NCI-H128 (cell line): ENCODE results near the gene RAB38.

ENCODE experiments used
- DNase-seq: peaks from one replicate; lab custom pipeline; 2025; ENCODE audit not compliant: unreplicated experiment; lab: John Stamatoyannopoulos, UW

Gene RAB38

GRCh38 chr11:88174709-88175568 lies at the start of gene RAB38:
Gene RAB38 (minus strand): TSS chr11:88175443. CDS start chr11:88175384, 59 bp downstream.
- no peak for DNase-seq

DNA sequence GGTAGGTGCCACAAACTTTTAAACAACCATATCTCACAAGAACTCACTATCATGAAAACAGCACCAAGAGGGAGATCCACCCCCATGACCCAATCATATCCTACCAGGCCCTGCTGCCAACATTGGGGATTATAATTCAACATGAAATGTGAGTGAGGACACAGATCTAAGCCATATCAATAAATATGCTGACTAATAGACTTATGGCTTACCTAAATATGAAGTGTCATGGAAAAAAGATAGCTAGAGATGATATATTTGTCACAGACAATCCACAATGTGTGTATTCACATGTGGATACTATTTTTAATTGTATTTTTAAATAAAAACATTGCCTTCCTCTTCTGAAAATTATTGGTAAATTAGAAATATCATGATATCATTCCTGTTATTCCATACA lies 38.2 kb upstream of the RAB38 start:
- DNase-seq = no peak

DNA sequence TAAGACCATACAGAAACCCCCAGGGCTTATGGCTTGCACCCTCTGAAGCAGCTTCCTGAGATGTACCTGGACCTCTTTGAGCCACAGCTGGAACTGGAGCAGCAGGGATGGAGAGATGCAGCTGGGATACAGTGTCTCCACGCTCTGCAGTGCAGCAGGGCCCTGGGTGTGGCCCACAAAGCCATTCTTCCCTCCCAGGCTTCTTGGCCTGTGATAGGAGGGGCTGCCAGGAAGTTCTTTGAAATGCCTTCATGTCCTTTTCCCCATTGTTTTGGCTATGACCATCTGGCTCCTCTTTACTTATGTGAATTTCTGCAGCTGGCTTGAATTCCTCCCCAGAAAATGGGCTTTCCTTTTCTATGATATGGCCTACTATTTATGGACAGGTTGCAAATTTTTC lies 37.1 kb upstream of the RAB38 start:
- no peak for DNase-seq

DNA sequence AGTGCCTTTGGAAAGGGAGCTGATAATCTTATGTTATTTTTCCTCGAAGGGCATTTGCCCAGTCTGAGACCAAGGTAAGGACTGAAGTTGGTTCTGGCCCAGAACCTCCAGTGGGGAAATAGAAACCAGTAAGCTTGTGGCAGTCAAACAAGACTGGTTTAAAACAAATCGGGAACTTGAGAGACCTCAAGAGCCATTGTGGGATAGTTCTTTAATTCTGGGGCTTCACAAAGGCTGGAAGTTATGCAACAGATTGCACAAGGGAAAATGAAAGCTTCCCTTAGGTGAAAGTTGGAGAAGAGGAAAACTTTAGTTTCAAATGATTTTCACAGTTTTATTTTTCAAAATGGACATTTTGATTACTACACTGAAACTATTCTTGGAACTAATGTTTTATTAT lies 33.5 kb upstream of the RAB38 start:
- DNase-seq = no peak

DNA sequence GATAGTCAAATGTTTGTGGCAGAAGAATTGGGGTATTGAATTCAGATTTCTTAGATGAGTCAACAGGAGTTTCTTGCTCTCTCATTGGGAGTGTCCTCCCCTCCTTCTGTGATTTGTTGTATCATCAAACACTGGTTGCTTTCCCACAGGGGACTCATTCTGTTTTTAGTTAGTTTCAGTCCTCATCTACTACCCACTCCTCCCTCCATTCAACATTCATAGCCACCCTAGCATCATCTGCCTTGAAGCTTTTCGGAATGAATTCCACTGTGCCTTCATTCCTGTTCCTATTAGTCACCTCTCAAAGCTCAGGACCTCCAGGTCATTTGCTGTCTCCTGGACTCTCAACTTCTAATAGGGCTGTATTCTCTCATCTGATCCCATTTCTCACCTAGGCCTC lies 31.5 kb upstream of the RAB38 start:
- no peak for DNase-seq

DNA sequence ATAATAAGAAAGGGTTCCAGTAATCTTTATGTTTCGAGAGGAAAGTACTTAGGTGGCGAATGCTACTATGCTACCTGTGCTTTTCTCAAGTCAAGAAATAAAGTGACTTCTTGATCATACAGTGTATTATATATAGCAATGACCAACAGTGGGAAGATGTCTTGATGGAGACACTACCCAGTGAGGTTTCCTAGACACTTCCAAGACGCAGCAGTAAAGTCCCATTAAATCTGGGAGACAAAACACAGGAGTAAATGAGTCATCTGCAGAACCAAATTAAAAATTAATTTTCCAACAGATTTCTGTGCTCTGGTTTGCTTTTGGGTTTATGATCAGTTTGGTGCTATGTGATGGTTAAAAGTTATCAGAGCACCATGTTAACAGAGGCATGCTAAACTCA lies 29.1 kb upstream of the RAB38 start:
- no peak for DNase-seq

DNA sequence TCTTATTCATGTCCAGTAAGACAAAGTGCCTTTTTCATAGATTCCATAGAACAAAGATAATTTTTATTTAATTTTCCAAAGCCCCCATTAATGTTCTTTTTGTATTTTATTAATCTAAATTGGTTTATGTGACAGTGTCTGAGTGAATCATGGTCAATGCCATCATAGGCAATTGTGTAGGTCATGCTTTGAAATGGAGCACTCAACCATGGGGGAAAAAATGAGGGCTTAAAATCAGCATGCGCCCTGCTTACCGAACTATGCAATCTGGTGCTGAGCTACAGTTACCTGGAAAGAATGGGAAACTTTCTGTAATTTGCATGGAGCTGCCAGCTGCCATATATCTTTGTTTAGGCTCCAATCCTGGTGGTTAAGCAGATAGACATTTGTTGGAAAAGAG lies 28.4 kb upstream of the RAB38 start:
- no peak for DNase-seq

DNA sequence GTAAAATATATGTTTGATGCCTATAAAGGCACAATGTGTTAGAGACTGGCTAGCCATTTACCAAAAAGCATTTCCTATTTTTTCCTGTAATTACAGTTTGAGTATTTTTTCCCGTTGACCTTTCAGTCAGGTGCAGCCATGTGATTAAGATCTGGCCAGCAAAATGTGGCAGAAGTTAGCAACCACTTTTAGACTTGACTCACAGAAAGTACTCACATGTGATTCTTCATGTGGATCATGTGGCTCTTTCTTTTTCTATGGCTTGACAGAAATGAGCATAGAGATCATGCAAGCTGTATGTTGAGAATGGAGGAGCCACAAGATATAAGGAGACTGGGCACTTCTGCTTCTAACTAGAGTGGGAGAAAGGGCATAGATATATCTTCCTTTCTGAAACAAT lies 27.3 kb upstream of the RAB38 start:
- DNase-seq = no peak

DNA sequence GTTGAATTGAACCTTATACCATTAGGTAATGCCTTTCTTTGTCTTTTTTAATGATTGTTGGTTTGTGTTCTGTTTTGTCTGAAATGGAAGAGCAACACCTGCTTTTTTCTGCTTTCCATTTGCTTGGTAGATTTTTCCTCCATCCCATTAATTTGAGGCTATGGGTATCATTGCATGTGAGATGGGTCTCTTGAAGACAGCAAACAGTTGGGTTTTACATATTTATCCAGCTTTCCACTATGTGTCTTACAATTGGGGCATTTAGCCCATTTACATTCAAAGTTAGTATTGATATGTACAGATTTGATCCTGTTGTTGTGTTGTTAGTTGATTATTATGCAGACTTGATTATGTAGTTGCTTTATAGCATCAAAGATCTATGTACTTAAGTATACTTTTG lies 21.1 kb upstream of the RAB38 start:
- DNase-seq = no peak

GRCh38 chr11:88195908-88196307 lies 20.7 kb upstream of the RAB38 start:
- DNase-seq = no peak

DNA sequence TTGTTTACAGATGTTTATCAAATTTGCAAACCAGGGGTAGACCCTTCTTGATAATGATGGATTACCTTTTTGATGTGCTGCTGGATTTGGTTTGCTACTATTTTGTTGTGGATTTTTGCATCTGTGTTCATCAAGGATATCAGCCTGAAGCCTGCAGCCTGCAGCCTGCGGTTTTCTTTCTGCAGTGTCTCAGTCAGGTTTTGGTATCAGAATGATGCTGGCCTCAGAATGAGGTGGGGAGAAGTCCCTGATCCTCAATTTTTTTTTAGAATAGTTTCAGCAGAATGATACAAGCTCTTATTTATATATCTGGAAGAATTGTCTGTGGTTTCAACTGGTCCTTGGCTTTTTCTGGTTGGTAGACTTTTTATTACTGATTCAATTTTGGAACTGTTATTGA lies 19.7 kb upstream of the RAB38 start:
- DNase-seq = no peak

- DNase-seq = no peak
Observed at GRCh38 chr11:88193278-88193677, 18.0 kb upstream of the RAB38 start.

DNA sequence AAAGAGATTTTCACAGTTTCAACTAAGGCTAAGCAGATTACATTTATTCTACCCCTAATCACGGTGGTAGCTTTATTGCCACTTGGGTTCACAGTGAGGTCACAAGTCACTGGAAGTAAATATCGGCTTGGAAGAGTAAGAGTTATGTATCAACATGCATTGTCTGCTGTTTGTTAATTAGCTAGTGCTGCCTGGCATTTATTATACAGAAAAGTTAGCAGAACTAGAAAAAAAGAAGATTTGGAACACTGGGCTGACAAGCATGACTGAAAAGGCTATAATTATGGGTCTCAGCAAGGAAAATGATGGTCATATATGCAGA lies 13.7 kb upstream of the RAB38 start:
- DNase-seq = no peak

DNA sequence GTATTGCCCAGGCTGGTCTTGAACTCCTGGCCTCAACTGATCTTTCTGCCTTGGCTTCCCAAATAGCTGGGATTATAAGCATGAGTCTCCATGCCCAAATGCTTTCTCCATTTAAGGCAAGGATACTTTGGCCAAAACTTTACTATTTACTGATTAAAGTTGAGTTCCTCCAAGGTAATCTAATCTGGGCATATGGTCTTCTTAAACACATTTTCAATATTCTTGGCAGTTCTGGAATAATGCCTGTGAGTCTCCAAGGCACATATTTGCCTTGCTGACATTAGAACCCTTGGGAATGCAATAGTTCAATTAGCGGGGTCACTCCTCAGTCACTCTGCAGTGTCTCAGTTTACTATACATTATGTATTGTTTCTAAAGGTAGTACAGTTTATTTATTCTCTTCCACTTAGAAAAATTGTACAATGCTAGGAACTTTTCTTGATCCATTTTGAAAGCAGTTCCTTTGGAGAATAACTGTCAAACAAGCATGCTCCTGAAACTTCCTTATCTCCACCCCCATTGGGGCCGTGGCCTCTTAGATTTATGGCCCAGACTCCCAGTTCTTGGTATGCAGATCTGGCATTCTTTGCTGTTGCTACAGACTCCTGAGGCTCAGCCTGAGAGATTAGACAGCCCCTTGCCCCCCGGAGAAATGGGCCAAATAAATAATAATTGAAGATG lies 13.1 kb upstream of the RAB38 start:
- no peak for DNase-seq

DNA sequence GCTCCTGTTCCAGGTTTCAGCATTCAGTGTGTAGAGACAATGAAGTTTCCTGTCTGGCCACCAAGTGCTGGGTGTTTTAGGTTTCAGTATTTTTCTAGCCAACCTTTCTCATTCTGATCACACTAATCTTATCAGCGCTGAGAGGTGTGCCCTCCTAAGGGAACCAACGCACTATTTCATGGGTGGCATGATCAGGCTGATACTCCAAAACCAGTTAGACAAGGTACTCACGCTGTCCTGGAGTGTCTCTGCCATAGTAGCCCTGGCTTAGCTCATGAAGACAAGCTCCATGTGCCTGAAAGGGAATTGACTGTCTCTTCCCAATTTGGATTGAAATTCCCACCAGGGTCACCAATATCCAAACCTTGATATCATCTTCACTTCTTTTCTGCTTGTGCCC lies 8.0 kb upstream of the RAB38 start:
- DNase-seq = no peak

DNA sequence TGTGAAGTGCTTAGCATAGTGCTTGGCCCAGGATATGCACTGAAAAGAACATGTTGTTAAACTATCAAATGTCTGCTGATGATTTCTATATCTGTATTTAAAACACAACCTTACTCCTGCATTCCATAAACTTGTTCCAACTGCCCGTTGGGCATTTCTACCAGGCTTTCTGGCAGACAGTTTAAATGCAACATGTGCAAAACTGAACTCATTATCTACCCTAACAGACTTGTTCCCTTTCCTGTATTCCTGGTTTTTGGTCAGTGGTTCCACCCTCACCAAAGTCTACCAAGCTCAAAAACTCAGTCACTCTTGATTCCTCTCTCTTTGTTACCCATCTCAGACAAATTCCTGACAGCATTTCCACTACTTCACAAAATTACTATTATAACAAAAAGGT lies 6.5 kb upstream of the RAB38 start:
- DNase-seq = no peak

GRCh38 chr11:88179971-88180629 lies 4.9 kb upstream of the RAB38 start:
- DNase-seq = no peak

DNA sequence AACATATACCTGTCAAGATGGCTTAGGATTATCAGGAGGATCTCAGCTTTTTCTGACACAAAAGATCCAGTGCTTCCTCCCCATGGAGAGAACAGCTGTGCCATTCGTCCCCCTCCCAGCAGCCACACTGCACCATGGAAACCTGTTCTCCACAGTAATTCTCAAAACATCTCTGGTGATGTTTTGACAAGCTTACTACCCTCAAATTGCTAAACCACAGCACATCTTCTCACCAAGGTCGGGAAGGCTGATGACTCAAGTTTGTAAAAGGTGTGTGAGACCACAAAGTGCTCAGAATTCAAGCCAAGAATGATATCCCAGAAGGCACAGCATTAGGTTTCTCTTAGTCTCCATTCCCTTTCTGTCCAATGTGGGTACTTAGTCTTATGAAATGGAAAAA lies 3.9 kb upstream of the RAB38 start:
- no peak for DNase-seq

- DNase-seq = no peak
Observed at GRCh38 chr11:88178191-88178590, 2.9 kb upstream of the RAB38 start.

DNA sequence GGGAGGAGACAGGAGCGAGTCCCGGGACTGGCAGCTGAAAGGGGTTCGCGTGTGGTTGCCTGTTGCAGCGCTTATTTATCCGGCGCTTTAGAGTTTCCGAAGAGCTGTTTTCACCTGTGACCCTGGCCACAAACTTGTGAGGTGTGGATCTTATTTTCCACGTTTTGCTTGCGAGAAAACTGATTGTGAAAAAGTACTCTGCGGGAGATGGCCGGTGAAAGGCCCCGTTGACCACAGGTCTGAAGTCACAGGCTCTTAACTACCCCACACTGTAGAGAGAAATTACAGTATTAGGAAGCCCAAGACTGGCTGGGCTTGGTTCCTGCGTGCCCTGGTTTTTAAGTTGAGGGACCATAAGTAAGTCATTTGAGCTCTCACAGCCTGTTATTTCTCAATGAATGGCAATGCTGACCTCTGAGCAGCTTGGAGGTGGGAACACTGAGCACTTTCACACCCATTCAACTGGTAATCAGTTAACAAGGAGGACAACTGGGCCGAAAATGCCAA lies 379 bp upstream of the RAB38 start:
- no peak for DNase-seq

DNA sequence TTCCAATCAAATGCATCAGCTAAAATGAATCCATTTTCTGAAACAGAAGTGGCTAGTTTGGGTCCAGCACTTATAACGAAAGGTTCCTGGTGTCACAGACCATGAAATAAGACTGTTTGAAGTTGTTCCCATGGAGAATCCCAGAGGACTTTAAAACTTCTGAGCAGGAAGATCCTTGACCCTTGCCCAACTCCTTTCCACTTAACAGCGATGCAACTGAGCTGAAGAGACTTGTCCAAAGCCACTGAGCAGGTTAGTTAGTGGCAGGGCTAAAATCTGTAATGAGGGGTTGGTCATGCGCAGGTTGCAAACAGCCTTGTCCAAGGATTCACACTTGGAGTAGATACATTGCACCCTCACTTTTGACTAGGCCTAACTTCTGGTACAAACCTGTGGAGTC lies 1.3 kb downstream of the RAB38 start:
- DNase-seq = no peak

DNA sequence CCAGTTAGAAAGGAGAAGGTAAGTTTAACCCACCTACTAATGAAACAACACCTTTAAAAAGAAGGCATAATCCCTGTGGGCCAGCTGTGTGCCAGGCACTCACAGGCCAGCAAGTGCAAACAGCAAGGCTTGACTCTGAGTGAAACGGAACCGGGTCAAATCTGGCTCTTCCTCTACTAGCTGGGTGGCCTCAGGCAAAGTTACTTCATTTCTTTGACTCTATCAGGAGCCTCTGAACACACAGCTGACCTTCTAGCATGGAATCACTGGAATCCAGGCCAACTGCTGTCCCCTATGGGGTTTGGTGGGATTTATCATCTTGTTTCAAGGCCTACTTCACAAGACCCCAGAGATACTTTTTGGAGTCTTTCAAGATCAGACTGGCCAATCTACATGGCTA lies 3.3 kb downstream of the RAB38 start:
- DNase-seq = no peak
